ENCODE measurements around the gene PRKACA.

The PRKACA gene

DNA sequence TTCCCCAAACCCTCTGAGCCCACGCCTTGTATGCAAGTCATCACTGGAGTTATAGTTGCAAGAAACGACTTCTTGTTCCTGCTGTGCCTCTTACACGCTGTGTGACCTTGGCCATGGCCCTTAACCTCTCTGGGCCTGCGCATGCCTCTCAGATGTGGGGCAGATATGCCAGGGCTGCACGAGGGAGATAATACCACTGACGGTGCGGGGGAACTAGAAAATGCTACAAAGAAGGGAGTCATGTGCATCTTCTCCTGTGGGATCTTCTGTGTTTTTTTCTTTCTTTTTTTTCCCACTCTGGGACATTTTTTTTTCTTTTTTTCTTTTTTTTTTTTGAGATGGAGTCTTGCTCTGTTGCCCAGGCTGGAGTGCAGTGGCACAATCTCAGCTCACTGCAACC lies 22.7 kb downstream of the PRKACA start:
- TF ChIP-seq, protein P1, sequence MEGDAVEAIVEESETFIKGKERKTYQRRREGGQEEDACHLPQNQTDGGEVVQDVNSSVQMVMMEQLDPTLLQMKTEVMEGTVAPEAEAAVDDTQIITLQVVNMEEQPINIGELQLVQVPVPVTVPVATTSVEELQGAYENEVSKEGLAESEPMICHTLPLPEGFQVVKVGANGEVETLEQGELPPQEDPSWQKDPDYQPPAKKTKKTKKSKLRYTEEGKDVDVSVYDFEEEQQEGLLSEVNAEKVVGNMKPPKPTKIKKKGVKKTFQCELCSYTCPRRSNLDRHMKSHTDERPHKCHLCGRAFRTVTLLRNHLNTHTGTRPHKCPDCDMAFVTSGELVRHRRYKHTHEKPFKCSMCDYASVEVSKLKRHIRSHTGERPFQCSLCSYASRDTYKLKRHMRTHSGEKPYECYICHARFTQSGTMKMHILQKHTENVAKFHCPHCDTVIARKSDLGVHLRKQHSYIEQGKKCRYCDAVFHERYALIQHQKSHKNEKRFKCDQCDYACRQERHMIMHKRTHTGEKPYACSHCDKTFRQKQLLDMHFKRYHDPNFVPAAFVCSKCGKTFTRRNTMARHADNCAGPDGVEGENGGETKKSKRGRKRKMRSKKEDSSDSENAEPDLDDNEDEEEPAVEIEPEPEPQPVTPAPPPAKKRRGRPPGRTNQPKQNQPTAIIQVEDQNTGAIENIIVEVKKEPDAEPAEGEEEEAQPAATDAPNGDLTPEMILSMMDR (IDR thresholded peaks at IDR 0.05; ENCODE audit: control insufficient read depth, extremely low read depth, insufficient read depth): no peak
- H3K4me3 ChIP-seq (ENCODE audit: low read depth, low read length): no peak overlapping the region
- DNase-seq (ENCODE audit: low read depth): no peak

DNA sequence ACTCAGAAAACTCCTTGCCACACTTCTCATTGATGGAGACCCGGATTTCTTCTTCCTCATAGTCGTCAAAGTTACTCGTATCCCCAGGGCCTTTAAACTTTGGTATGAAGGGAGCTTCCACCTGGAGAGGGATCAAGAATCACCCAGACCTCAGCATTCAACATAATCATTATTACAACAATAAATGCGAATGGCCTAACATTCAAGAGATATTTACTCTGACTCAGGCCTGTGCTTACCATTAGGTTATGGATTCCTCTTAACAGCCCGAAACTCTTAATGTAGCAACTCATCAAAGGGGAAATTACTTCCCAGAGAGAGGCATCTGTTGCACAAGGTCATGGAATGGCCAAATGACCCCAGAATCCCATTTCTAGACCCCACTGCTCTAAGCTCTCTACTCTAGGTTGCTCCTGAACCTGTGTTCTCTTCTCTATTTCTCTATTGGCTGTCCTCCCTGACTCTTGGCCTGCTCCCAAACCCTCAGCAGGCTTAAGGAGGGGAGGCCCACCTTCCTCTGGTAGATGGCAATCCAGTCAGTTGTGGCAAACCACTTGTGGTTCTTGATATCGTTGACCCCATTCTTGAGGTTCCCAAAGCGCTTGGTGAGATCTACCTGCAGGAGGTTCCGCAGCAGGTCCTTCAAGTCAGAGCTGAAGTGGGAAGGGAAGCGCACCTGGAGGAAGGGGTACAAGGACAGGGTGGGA lies 24.3 kb downstream of the PRKACA start:
- TF ChIP-seq, protein P1 (IDR thresholded peaks at IDR 0.05; ENCODE audit: control insufficient read depth, extremely low read depth, insufficient read depth): no peak
- DNase-seq (ENCODE audit: low read depth): no peak
- no peak overlapping the region for H3K4me3 ChIP-seq (ENCODE audit: low read depth, low read length)

DNA sequence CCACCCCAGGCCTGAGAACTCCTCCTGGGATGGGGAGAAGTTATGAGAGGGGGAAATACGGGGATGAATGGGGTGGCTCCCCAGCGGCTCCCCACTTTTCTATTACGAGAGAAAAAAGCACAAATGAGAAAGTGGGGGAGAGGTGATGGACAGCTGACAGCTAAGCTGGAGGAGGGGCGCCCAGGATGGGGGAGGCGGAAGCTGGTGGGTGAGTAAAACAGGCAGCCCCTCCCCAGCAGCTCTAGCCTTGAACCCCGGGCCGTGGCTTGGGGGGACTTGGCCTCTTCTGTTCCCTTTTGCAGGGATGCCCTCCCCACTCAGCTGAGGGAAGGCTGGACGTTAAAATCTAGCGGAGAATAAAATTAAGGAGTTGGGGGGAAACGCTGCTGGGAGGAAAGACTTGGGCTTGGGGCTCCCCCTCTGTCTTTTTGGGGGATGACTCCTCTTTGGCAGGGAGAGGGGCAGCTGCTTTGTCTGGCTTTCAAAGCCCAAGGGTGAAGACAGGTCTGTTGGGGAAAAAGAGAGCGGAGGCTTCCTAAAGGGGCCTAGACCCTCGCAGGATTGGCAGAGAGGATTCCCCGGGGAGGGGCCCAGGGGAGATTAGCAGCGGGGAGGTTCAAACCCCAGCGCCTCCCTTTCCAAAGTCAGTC lies 25.6 kb downstream of the PRKACA start:
- TF ChIP-seq, protein P1 (IDR thresholded peaks at IDR 0.05; ENCODE audit: control insufficient read depth, extremely low read depth, insufficient read depth): no peak
- H3K4me3 ChIP-seq (ENCODE audit: low read depth, low read length): peak overlapping the region; percentile 71
- no peak for DNase-seq (ENCODE audit: low read depth)

DNA sequence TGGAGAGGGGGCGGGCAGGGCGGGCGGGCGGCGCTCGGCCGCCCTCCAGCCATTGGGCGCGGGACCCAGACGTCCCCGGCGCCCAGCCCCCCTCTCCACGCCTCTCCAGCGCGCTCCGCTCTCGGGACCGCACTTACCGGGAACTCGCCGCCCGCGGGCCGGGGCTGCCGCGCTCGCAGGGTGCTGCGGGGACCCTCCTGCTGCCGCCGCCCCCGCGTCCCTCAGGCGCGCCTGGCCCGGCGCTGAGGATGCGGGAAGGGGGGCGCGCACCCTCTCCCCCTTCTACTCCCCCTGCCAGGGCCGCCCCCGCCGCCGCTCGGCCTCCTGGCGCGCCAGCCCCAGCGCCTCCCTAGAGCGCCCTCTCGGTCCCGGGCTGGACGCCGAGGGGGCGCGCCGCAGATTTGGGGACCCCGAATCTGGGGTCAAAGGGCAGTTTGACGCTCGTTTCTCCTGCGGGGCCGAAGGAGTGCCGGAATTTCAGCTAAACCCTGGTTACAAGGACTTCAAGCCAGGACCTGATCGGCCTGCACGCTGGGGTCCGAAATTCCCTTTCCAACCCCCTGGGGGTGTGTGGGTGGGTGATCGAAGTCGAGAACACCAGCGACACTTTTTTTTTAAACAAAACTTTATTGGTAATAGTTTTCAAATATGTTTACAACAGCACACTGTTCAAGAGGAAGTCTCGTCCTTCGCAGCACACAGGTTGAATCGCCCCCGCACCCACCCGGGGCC lies 26.3 kb downstream of the PRKACA start:
- TF ChIP-seq, protein P1 (IDR thresholded peaks at IDR 0.05; ENCODE audit: control insufficient read depth, extremely low read depth, insufficient read depth): peak; percentile 29; the same call in 1 of the 2 replicates
- DNase-seq (ENCODE audit: low read depth): no peak
- peak overlapping the region; percentile 71 for H3K4me3 ChIP-seq (ENCODE audit: low read depth, low read length)

DNA sequence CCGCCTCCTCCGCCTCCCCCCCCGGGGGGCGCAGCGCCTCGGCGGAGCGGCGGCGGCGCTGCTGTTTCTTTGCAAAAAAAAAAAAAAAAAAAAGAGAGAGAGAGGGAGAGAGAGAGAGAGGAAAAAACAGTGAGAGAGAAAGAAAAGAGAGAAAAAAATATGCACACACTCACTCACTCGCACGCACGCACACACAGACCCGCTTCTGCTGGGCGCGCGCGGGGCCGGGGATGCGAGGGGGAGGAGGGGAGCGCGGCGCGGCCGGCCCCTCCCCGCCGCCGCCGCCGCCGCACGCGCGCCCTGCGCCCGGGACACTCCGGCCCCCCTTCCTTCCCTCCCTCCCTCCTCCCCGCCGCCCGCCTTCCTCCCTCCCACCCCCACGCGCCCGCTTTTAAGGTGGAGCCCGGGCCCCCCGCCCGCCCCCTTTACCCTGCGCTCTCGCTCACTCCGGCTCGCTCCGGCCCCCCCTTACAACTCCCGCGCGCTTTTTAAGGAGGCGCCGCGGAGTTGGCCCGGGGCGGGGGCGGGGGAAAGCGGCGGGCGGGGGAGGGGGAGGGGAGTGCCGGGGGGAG lies 27.0 kb downstream of the PRKACA start, which contains the start of gene SAMD1:
Gene SAMD1, minus strand, starts transcription at position 243 of the 572 bp plus-strand sequence.
- TF ChIP-seq, protein P1 (IDR thresholded peaks at IDR 0.05; ENCODE audit: control insufficient read depth, extremely low read depth, insufficient read depth): no peak
- DNase-seq (ENCODE audit: low read depth): no peak
- H3K4me3 ChIP-seq (ENCODE audit: low read depth, low read length): peak within 1 kb of the TSS; percentile 71

DNA sequence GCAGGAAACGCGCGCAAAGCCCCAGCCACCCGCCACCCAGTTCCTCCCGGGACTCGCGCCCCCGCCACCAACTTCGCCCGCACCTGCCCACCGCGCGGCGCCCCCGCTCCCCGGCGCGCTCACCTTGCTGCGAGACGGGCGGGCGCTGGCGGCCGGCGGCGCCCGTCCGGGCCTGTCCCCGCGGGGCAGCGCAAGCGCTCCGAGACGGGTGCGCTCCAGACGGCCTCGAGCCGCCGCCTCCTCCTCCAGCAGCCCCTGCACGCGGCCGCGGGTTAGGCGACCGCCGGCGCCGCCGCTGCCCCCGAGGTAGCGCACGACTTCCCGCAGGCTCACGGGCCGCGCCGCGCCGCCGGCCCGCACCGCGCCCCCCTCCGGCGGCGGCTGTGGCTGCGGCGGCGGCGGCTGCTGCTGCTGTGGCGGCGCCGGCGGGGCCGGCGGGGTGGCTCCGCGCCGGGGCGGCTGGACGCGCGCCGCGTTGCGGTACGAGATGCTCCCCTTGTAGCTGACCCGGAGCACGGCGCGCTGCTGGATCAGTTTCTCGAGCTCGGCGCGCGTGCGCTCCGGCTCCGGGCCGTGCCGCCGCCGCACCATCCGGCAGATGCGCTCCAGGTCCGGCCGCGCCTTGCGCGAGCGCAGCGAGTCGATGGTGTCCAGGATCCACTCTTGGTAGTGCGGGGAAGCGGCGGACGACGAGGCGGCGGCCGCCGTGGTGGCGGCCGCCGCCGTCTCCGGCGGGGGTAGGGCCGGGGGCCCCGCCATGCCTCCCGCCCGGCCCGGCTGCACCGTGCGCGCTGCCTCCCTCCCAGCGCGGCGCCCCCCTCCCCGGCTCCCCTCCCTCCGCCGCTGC lies 27.7 kb downstream of the PRKACA start:
- DNase-seq (ENCODE audit: low read depth): no peak
- TF ChIP-seq, protein P1 (IDR thresholded peaks at IDR 0.05; ENCODE audit: control insufficient read depth, extremely low read depth, insufficient read depth): peak; percentile 40; the same call in 1 of the 2 replicates
- H3K4me3 ChIP-seq (ENCODE audit: low read depth, low read length): peak overlapping the region; percentile 51

All from LNCaP clone FGC (cell line).